GM23338 (cell line): Measurements from ENCODE around the gene PBLD. TPM values are rescaled to one million over a fixed set of nuclear protein-coding genes. Genes with fewer than 3 reads are reported as not detected.

Source experiments
- ATAC-seq: fragments of 200-7000 bp; cut with Tn5 transposase; 3 replicates; pipeline ENCODE4 v1.9.1; 2020
- DNase-seq: peaks from one replicate; pipeline ENCODE4 v3.0.0-alpha.2; 2015; ENCODE audit warnings: low spot score
- H2AFZ ChIP-seq: fragments of 200-600 bp; sonication (generic); 2 replicates; pipeline ENCODE4 v1.8.0; 2016; ENCODE audit warnings: antibody characterized with exemption, mild to moderate bottlenecking, moderate library complexity
- H3F3A ChIP-seq: fragments of 200-600 bp; sonication (generic); replicated peaks from 2 replicates; pipeline ENCODE4 v1.8.0; 2017; ENCODE audit warnings: antibody characterized with exemption, mixed run types, low read depth
- H3K27ac ChIP-seq: fragments of 200-600 bp; sonication (generic); 2 replicates; pipeline ENCODE4 v1.6.1; 2016; ENCODE audit warnings: low read depth
- H3K27me3 ChIP-seq: fragments of 200-600 bp; sonication (generic); 2 replicates; pipeline ENCODE4 v1.8.0; 2016; ENCODE audit warnings: mild to moderate bottlenecking, mixed run types, moderate library complexity; ENCODE audit not compliant: insufficient read depth
- H3K36me3 ChIP-seq: fragments of 200-600 bp; sonication (generic); 2 replicates; pipeline ENCODE4 v1.8.0; 2016; ENCODE audit warnings: mild to moderate bottlenecking; ENCODE audit not compliant: insufficient read depth
- H3K4me1 ChIP-seq: fragments of 200-600 bp; sonication (generic); 2 replicates; pipeline ENCODE4 v1.8.0; 2016; ENCODE audit warnings: mild to moderate bottlenecking, moderate library complexity; ENCODE audit not compliant: insufficient read depth
- H3K4me2 ChIP-seq: fragments of 200-600 bp; sonication (generic); 2 replicates; pipeline ENCODE4 v1.7.1; 2017; ENCODE audit warnings: mixed run types
- H3K4me3 ChIP-seq: fragments of 200-600 bp; sonication (generic); 2 replicates; pipeline ENCODE4 v1.6.1; 2016; ENCODE audit warnings: mixed run types
- H3K79me2 ChIP-seq: fragments of 200-600 bp; sonication (generic); replicated peaks from 2 replicates; pipeline ENCODE4 v1.8.0; 2017; ENCODE audit warnings: mild to moderate bottlenecking; ENCODE audit not compliant: insufficient read depth
- H3K9me2 ChIP-seq: fragments of 200-600 bp; sonication (generic); 2 replicates; pipeline ENCODE4 v1.8.0; 2017; ENCODE audit not compliant: insufficient read depth
- H4K20me1 ChIP-seq: fragments of 200-600 bp; sonication (generic); replicated peaks from 2 replicates; pipeline ENCODE4 v1.8.0; 2017; ENCODE audit warnings: mild to moderate bottlenecking; ENCODE audit not compliant: insufficient read depth
- H3K27ac Mint-ChIP-seq: 2 replicates; pipeline ENCODE4 v1.8.0; 2020; ENCODE audit warnings: inconsistent platforms, mild to moderate bottlenecking, moderate library complexity, mixed read lengths
- H3K27me3 Mint-ChIP-seq: 3 replicates; pipeline ENCODE4 v1.8.0; 2022; ENCODE audit warnings: low read depth, mild to moderate bottlenecking, moderate library complexity, mixed read lengths, inconsistent platforms; ENCODE audit not compliant: insufficient read depth, poor library complexity
- H3K36me3 Mint-ChIP-seq: 3 replicates; pipeline ENCODE4 v1.8.0; 2021; ENCODE audit warnings: low read depth, mild to moderate bottlenecking, inconsistent platforms, moderate library complexity, mixed read lengths
- H3K4me1 Mint-ChIP-seq: 3 replicates; pipeline ENCODE4 v1.8.0; 2020; ENCODE audit warnings: mild to moderate bottlenecking, inconsistent platforms, mixed read lengths
- H3K4me3 Mint-ChIP-seq: 3 replicates; pipeline ENCODE4 v1.8.0; 2021; ENCODE audit warnings: moderate library complexity, mild to moderate bottlenecking, inconsistent platforms, mixed read lengths
- H3K9me3 Mint-ChIP-seq: 3 replicates; pipeline ENCODE4 v1.8.0; 2020; ENCODE audit warnings: moderate library complexity, mild to moderate bottlenecking, inconsistent platforms, mixed read lengths
- CTCF ChIP-seq, 2 experiments: fragments of 200-600 bp in 1 of 2; sonication (generic) in 1 of 2; conservative IDR thresholded peaks; 2 replicates each; pipeline versions ENCODE4 v1.5.1 to v1.6.1; 2016 to 2017; ENCODE audit warnings: antibody characterized with exemption in 2 of 2, low read depth in 2 of 2, mild to moderate bottlenecking in 2 of 2, moderate library complexity in 1 of 2
- ETS1 ChIP-seq: IDR thresholded peaks from 2 replicates; pipeline ENCODE4 v1.6.1; 2016; ENCODE audit warnings: antibody characterized with exemption
- EZH2 ChIP-seq: fragments of 200-600 bp; sonication (generic); IDR thresholded peaks from one replicate; pipeline ENCODE4 v1.8.0; 2017; ENCODE audit warnings: antibody characterized with exemption, mild to moderate bottlenecking, low read depth; ENCODE audit not compliant: unreplicated experiment
- JUNB ChIP-seq: IDR thresholded peaks from one replicate; pipeline ENCODE4 v1.6.1; 2016; ENCODE audit warnings: antibody characterized with exemption; ENCODE audit not compliant: unreplicated experiment
- POLR2AphosphoS5 ChIP-seq: IDR thresholded peaks from 2 replicates; pipeline ENCODE4 v1.6.1; 2016; ENCODE audit warnings: antibody characterized with exemption, low read depth
- REST ChIP-seq: IDR thresholded peaks from one replicate; pipeline ENCODE4 v1.6.1; 2018; ENCODE audit warnings: antibody characterized with exemption; ENCODE audit not compliant: unreplicated experiment
- STAT1 ChIP-seq: IDR thresholded peaks from one replicate; pipeline ENCODE4 v1.6.1; 2016; ENCODE audit warnings: antibody characterized with exemption; ENCODE audit not compliant: unreplicated experiment
- ZNF331 ChIP-seq: fragments of 250-450 bp; sonication (Bioruptor Pico); IDR thresholded peaks from 2 replicates; pipeline ENCODE4 v1.5.0; 2020; ENCODE audit warnings: low read depth, mild to moderate bottlenecking, moderate library complexity
- polyA plus RNA-seq: library from polyadenylated mRNA; unstranded; fragments of >200 nt; fragmentation: Nextera tagmentation; extraction: Ambion mirVana; gene quantifications from 2 replicates; pipeline ENCODE4 v1.2.1, GENCODE V29; 2016
- total RNA-seq: library from RNA; depleted of rRNA; stranded (reverse); fragments of >200 nt; shearing (Covaris generic); gene quantifications from 2 replicates; pipeline ENCODE4 v1.2.3, GENCODE V29; 2014

PBLD gene
- total and polyA plus RNA-seq, 2 experiments from 2014 or later = 0.90 to 1.5 TPM

- TF ChIP-seq REST (no peak), CTCF (conservative IDR thresholded peaks at IDR 0.05; ENCODE audit: low read depth in 2 of 2) (no peak)
These were observed 14.0 kb upstream of the PBLD start (continued) for GRCh38 chr10:68346774-68347173.

- Histone ChIP-seq H3K4me2 (no peak overlapping the region), H3F3A (peaks cover 15% of the 10 kb centered on the region), H4K20me1 (peaks cover 17% of the 10 kb centered on the region), H3K4me1 (no peaks in the 10 kb centered on the region), H3K27me3 (no peaks in the 10 kb centered on the region), H3K4me3 (no peak overlapping the region), H3K27ac (no peak overlapping the region), H2AFZ (no peak overlapping the region), H3K79me2 (peaks cover 14% of the 10 kb centered on the region; the same call in 1 of the 2 replicates), H3K36me3 (peaks cover 38% of the 10 kb centered on the region), H3K9me2 (no peaks in the 10 kb centered on the region)
- Mint-ChIP-seq H3K27ac (no peak overlapping the region; the same call in 1 of the 2 replicates), H3K4me3 (no peak overlapping the region), H3K4me1 (peaks cover 2% of the 10 kb centered on the region; the same call in 1 of the 3 replicates), H3K36me3 (peaks cover 63% of the 10 kb centered on the region), H3K27me3 (peaks cover 1% of the 10 kb centered on the region), H3K9me3 (no peaks in the 10 kb centered on the region)
- no peak for ATAC-seq
- no peak for TF ChIP-seq STAT1
- no peak for DNase-seq
These were observed 12.9 kb upstream of the PBLD start for GRCh38 chr10:68345621-68346020.

- Mint-ChIP-seq H3K27ac (no peak overlapping the region), H3K36me3 (peaks cover 80% of the 10 kb centered on the region), H3K27me3 (no peaks in the 10 kb centered on the region), H3K4me3 (no peak overlapping the region), H3K9me3 (no peaks in the 10 kb centered on the region), H3K4me1 (no peaks in the 10 kb centered on the region)
- TF ChIP-seq CTCF (conservative IDR thresholded peaks at IDR 0.05; ENCODE audit: low read depth in 2 of 2) (no peak), ZNF331 (CRISPR knock-in tag) (no peak), POLR2AphosphoS5 (no peak), JUNB (no peak), EZH2 (no peak), ETS1 (no peak)
- H3K79me2 ChIP-seq = peaks cover 40% of the 10 kb centered on the region
- peaks cover 64% of the 10 kb centered on the region for H3K36me3 ChIP-seq
- no peaks in the 10 kb centered on the region for H3K27me3 ChIP-seq
- DNase-seq (no peak), ATAC-seq (no peak)
- H3K4me3 ChIP-seq = no peak overlapping the region
- H3K4me1 ChIP-seq = no peaks in the 10 kb centered on the region
- H3K9me2 ChIP-seq = no peaks in the 10 kb centered on the region
- no peak overlapping the region for H2AFZ ChIP-seq
- no peak overlapping the region for H3K4me2 ChIP-seq
- H3F3A ChIP-seq = peaks cover 27% of the 10 kb centered on the region
- no peak overlapping the region for H3K27ac ChIP-seq
- peaks cover 34% of the 10 kb centered on the region for H4K20me1 ChIP-seq
These were observed 10.3 kb upstream of the PBLD start for GRCh38 chr10:68342909-68343516.
